Measurements from ENCODE around the gene ZFY. TPM values are rescaled to one million over a fixed set of nuclear protein-coding genes. Genes with fewer than 3 reads are reported as not detected.

ZFY gene
- total RNA-seq, 2 experiments from 2014 or later = 12.7 to 14.7 TPM

GRCh38 chrY:3018546-3018945, 83.4 kb downstream of the ZFY start:
- DNase-seq (no peak), ATAC-seq (no peak)
- Mint-ChIP-seq H3K27ac (no peak overlapping the region), H3K9me3 (ENCODE audit: insufficient read depth) (no peaks in the 10 kb centered on the region), H3K27me3 (ENCODE audit: low read depth) (no peaks in the 10 kb centered on the region), H3K36me3 (ENCODE audit: low read depth) (peaks cover 7% of the 10 kb centered on the region), H3K4me1 (ENCODE audit: low read depth) (no peaks in the 10 kb centered on the region), H3K4me3 (no peak overlapping the region)
- POLR2A ChIA-PET = no interaction called here
- CTCF ChIA-PET = no interaction called here

- Mint-ChIP-seq H3K27me3 (ENCODE audit: low read depth) (no peaks in the 10 kb centered on the region), H3K27ac (no peak overlapping the region), H3K9me3 (ENCODE audit: insufficient read depth) (no peaks in the 10 kb centered on the region), H3K36me3 (ENCODE audit: low read depth) (peaks cover 7% of the 10 kb centered on the region), H3K4me1 (ENCODE audit: low read depth) (no peaks in the 10 kb centered on the region), H3K4me3 (no peak overlapping the region)
- CTCF ChIA-PET = no interaction called here
- DNase-seq (no peak), ATAC-seq (no peak)
- POLR2A ChIA-PET = no interaction called here
These were observed 84.4 kb downstream of the ZFY start for GRCh38 chrY:3019584-3019983.

GRCh38 chrY:3021176-3021575, 86.0 kb downstream of the ZFY start:
- Mint-ChIP-seq H3K27me3 (ENCODE audit: low read depth) (no peaks in the 10 kb centered on the region), H3K9me3 (ENCODE audit: insufficient read depth) (no peaks in the 10 kb centered on the region), H3K4me1 (ENCODE audit: low read depth) (no peaks in the 10 kb centered on the region), H3K4me3 (no peak overlapping the region), H3K27ac (no peak overlapping the region), H3K36me3 (ENCODE audit: low read depth) (peaks cover 7% of the 10 kb centered on the region)
- ATAC-seq (no peak), DNase-seq (no peak)
- CTCF ChIA-PET = interaction anchor here (1.0 kb wide), 1 partner anchor 10 kb away, joined by 3 read pairs; no protein-coding TSS in a partner anchor
- POLR2A ChIA-PET = no interaction called here

GRCh38 chrY:3023606-3024005, 88.4 kb downstream of the ZFY start:
- ATAC-seq = no peak
- DNase-seq = no peak
- Mint-ChIP-seq H3K36me3 (ENCODE audit: low read depth) (peaks cover 4% of the 10 kb centered on the region), H3K27me3 (ENCODE audit: low read depth) (no peaks in the 10 kb centered on the region), H3K4me1 (ENCODE audit: low read depth) (no peaks in the 10 kb centered on the region), H3K4me3 (no peak overlapping the region), H3K27ac (no peak overlapping the region), H3K9me3 (ENCODE audit: insufficient read depth) (no peaks in the 10 kb centered on the region)
- ChIA-PET CTCF (no interaction called here), POLR2A (no interaction called here)

- Mint-ChIP-seq H3K9me3 (ENCODE audit: insufficient read depth) (no peaks in the 10 kb centered on the region), H3K27me3 (ENCODE audit: low read depth) (no peaks in the 10 kb centered on the region), H3K4me3 (no peak overlapping the region), H3K4me1 (ENCODE audit: low read depth) (no peaks in the 10 kb centered on the region), H3K27ac (no peak overlapping the region), H3K36me3 (ENCODE audit: low read depth) (peaks cover 4% of the 10 kb centered on the region)
- DNase-seq (no peak), ATAC-seq (no peak)
- POLR2A ChIA-PET = no interaction called here
- CTCF ChIA-PET = no interaction called here
These were observed 90.2 kb downstream of the ZFY start for GRCh38 chrY:3025357-3025756.

Other genes with a start within 250 kb of the ZFY start
- not detected for gene SRY, start 147.7 kb upstream of the ZFY start, total RNA-seq
- 100 to 1,000 TPM; 270 to 275 TPM for gene RPS4Y1, start 93.8 kb upstream of the ZFY start, total RNA-seq

All from activated CD8-positive, alpha-beta T cell treated with anti-CD3 and anti-CD28 coated beads, Interleukin-2, amount 10 ng/mL, durations not matched to agents 7 days and 5 days (primary cell).